Stimulated activated CD8-positive, alpha-beta memory T cell treated with anti-CD3 and anti-CD28 coated beads, Interleukin-4, amount 100 ng/mL, for 1 hour (primary cell): ENCODE measurements around the gene TRAPPC12.

Experiments
- DNase-seq, 2 donors: peaks; one replicate each; pipeline ENCODE4 v3.0.0-alpha.2; 2020; ENCODE audit warnings: low read depth in 2 of 2, low spot score in 1 of 2

TRAPPC12 gene

GRCh38 chr2:3465844-3466481 lies 86.5 kb downstream of the TRAPPC12 start:
- DNase-seq = no peak

- no peak for DNase-seq
Measured at GRCh38 chr2:3466482-3466863, 87.0 kb downstream of the TRAPPC12 start.

- DNase-seq = no peak
Measured at GRCh38 chr2:3466966-3467365, 87.5 kb downstream of the TRAPPC12 start.

GRCh38 chr2:3467654-3468053 lies 88.2 kb downstream of the TRAPPC12 start:
- no peak for DNase-seq

GRCh38 chr2:3468296-3468988 lies 88.9 kb downstream of the TRAPPC12 start:
- DNase-seq = no peak

GRCh38 chr2:3469486-3469885 lies 90.0 kb downstream of the TRAPPC12 start:
- DNase-seq = no peak

GRCh38 chr2:3470166-3470651 lies 90.7 kb downstream of the TRAPPC12 start:
- no peak for DNase-seq

GRCh38 chr2:3470856-3471737 lies 91.6 kb downstream of the TRAPPC12 start:
- no peak for DNase-seq

- no peak for DNase-seq
Measured at GRCh38 chr2:3472296-3472695, 92.8 kb downstream of the TRAPPC12 start.

GRCh38 chr2:3472966-3473365 lies 93.5 kb downstream of the TRAPPC12 start:
- no peak for DNase-seq

GRCh38 chr2:3475771-3476170 lies 96.3 kb downstream of the TRAPPC12 start:
- no peak for DNase-seq

GRCh38 chr2:3476321-3476984 lies 97.0 kb downstream of the TRAPPC12 start:
- no peak for DNase-seq

GRCh38 chr2:3476985-3477327 lies 97.5 kb downstream of the TRAPPC12 start:
- DNase-seq = no peak

- no peak for DNase-seq
Measured at GRCh38 chr2:3478846-3479385, 99.4 kb downstream of the TRAPPC12 start.

GRCh38 chr2:3479430-3480320 lies 100.2 kb downstream of the TRAPPC12 start:
- DNase-seq = no peak

- no peak for DNase-seq
Measured at GRCh38 chr2:3480352-3481010, 101.0 kb downstream of the TRAPPC12 start.

GRCh38 chr2:3481011-3481400 lies 101.5 kb downstream of the TRAPPC12 start:
- DNase-seq = no peak

- DNase-seq = no peak
Measured at GRCh38 chr2:3481736-3482362, 102.4 kb downstream of the TRAPPC12 start.

GRCh38 chr2:3482363-3482821 lies 102.9 kb downstream of the TRAPPC12 start:
- no peak for DNase-seq
